ENCODE results near the gene PABPN1.

DNA sequence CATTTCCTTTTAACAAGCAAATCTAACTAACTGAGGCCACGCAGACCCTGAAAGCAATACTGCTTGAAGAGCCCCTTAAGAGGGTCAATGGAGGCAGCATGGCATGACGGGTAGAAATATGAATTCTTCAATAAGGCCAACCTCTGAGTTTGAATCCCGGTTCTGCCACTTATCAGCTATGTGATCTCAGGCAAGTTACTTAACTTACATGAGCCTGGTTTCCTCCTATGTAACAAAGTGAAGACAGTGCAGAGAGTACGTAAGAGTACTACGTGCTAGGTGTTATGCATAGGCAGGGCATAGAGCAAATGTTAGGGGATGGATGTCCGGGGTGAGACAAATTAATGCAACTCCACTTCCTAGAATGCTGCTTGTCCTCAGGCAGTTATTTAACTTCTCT, 40.0 kb upstream of the PABPN1 start:
- TF ChIP-seq, protein P1, sequence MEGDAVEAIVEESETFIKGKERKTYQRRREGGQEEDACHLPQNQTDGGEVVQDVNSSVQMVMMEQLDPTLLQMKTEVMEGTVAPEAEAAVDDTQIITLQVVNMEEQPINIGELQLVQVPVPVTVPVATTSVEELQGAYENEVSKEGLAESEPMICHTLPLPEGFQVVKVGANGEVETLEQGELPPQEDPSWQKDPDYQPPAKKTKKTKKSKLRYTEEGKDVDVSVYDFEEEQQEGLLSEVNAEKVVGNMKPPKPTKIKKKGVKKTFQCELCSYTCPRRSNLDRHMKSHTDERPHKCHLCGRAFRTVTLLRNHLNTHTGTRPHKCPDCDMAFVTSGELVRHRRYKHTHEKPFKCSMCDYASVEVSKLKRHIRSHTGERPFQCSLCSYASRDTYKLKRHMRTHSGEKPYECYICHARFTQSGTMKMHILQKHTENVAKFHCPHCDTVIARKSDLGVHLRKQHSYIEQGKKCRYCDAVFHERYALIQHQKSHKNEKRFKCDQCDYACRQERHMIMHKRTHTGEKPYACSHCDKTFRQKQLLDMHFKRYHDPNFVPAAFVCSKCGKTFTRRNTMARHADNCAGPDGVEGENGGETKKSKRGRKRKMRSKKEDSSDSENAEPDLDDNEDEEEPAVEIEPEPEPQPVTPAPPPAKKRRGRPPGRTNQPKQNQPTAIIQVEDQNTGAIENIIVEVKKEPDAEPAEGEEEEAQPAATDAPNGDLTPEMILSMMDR (IDR thresholded peaks at IDR 0.05; ENCODE audit: borderline replicate concordance, extremely low read depth, low read length, poor library complexity, severe bottlenecking), result no peak
- TF ChIP-seq EZH2 (IDR thresholded peaks at IDR 0.05; ENCODE audit: borderline replicate concordance, low read depth, low read length, severe bottlenecking), result no peak
